NCI-H226 (cell line): ENCODE results near the gene RCOR1.
"Not testable (repeated sequence)": the region's sequence is repeated elsewhere in the genome, so short reads cannot be mapped to it uniquely, and the experiment has no call there.

Source experiments
- DNase-seq: peaks from one replicate; pipeline ENCODE4 v3.0.0-alpha.2; 2015

RCOR1 gene

GRCh38 chr14:102571478-102572042, 20.9 kb upstream of the RCOR1 start:
- DNase-seq = no peak

GRCh38 chr14:102573161-102573560, 19.3 kb upstream of the RCOR1 start:
- DNase-seq = not testable (repeated sequence)

DNA sequence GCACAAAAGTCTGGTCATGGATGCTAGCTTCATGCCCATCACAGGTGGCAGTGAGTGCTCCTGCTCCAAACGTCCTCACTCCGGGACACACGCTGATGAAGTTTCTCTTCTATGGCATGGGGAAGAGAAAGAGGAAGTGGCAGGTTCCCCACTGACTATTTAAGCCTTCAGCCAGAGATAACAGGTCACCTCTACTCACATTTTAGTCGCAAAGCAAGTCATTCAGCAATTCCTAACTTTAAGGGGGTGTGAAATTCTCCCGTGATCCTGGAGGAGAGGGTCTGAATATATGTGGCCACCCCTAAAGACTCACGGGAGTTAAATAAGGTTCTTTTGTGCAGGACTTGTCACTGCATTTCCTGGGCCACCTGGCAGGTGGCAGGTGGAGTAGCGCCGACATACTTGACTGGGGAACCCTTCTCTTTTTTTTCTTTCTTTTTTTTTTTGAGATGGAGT, 18.8 kb upstream of the RCOR1 start:
- no peak for DNase-seq

- DNase-seq = no peak
Measured at GRCh38 chr14:102574281-102575159, 17.9 kb upstream of the RCOR1 start.

GRCh38 chr14:102575160-102575845, 17.1 kb upstream of the RCOR1 start:
- DNase-seq = no peak

GRCh38 chr14:102575846-102576428, 16.5 kb upstream of the RCOR1 start:
- DNase-seq = not testable (repeated sequence)

DNA sequence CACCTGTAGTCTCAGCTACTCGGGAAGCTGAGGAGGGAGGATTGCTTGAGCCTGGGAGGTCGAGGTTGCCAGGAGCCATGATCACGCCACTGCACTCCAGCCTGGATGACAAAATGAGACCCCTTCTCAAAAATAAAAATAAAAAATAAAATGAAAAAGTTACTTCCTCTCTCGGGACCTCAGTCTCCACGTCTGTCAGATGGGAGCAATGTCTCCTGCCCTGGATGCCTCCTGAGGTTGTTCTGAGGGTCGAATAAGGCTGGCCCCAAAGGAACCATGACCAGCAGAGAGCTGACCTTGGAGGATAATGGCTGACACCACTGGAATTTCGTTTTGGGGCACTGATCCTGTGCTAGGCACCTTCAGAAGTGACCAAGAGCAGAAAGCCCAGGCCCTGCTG, 13.6 kb upstream of the RCOR1 start:
- no peak for DNase-seq

GRCh38 chr14:102579696-102580549, 12.5 kb upstream of the RCOR1 start:
- no peak for DNase-seq

- no peak for DNase-seq
Measured at GRCh38 chr14:102580550-102581110, 11.8 kb upstream of the RCOR1 start.

GRCh38 chr14:102581193-102581592, 11.3 kb upstream of the RCOR1 start:
- no peak for DNase-seq

- DNase-seq = no peak
Measured at GRCh38 chr14:102583726-102584125, 8.7 kb upstream of the RCOR1 start.

DNA sequence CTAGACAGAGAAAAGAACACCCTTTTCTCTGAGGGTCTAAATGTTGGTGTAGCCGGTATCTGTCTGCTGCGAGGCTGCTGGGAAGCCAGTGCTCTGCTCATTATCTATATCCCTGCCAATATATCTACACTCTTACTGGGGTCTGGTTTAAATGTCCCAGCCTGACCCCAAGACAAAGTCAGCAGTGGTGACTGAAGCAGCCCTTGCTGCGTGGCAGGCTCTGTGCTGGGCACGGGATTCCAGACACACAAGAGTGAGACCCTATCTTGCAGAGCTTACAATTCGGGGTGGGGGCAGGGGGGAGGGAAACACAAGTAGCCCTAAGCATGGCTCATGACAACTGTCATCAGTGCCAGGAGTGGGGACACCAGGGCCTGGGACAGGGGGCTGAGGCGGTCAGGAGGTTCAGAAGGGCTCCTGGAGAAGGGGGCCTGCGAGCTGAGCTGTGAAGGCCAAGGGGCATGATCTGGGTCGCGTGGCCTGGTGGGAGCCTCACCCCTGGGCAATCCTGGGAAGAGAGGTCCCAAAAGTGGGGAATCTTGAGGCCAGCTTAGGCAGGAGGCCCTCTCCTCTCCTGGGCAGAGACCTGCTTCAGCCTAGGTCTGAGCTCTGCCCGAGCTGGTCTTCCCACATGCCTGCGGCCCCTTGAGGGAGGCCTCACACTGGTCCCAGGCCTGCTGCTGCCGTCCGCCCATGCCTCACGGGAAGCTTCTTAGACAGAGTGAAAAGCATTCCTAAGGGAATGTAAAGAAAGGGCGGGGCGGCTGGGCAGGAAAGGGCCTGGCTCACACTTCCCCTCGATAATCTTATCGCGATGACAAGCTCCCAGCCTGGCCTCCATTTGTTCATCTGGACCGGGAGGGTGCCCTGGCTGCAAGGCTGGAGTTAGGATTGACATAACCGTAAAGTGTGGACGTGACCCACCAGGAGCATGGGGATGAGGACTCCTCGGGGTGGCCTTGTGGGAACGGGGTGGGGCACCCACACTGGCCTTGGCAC, 7.3 kb upstream of the RCOR1 start:
- peak; percentile 79 for DNase-seq

DNA sequence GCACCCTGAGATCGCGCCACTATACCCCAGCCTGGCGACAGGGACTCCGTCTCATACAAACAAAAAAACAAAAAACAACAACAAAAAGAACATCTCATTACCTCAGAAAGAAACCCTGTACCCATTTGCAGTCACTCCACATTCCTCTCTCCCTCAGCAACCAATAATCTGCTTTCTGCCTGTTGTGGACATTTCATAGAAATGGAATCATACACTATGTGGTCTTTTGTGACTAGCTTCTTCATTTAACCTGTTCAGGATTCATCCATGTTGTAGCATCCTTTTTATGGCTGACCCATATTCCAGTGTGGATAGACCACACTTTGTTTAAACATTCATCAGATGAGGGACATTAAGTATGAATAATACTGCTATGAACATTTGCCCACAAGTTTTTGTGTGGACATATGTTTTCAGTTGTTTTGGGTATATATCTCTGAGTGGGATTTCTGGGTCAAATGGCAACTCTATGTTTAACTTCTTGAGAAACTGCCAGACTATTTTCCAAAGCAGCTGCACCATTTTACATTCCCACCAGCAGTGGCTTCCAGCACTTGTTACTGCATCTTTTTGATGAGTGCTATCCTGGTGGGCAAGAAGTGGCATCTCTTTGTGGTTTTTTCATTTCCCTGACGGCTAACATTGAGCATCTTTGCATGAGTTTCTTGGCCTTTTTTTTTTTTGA, 5.9 kb upstream of the RCOR1 start:
- DNase-seq = no peak

GRCh38 chr14:102588821-102589220, 3.6 kb upstream of the RCOR1 start:
- peak; percentile 55 for DNase-seq

DNA sequence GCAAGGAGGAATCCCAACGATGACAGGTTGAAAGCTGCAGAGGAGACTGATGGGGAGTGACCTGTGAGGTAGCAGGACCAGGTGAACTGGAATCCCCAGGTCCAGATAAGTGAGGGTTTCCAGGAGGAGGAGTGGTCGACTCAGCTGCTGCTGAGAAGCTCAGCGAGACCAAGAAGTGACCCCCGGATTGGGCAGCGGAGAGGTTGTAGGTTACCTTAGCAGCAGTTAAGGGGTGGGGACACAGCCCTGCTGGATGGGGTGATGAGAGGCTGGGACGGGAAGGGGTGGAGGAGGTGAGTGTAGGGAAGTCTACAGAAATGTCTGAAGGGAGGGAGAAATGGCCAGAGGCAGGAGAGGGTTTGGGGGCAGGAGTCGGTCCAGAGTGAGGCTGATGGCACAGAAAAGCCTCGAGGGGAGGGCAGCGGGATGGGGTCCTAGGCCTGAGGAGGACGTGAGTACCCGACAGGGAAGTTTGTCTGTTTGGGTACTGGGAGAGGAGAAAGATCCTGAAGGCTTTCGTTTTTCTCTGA, 2.6 kb upstream of the RCOR1 start:
- no peak for DNase-seq

DNA sequence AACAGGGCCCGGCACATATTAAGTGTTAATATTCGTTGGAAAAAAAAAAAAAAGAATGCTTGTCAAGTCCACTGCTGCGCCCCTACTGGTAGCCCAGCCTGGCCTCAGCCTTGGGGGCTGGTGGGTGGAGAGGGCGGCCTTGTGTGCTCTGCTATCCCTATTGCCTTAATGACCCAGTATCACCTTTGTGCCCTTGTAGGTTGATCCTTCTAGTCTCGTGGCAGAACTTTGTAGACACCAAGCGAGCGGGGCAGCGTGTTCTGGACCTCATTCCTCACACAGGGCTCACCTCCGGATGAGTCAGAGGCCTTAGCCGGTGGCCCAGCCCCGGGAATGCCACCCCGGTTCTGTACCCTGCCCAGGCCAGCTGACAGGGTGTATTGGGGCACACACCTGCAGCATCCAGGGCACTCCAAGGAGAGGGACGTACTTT, 1.8 kb upstream of the RCOR1 start:
- DNase-seq = peak; percentile 41

- peak; percentile 26 for DNase-seq
Measured at GRCh38 chr14:102591372-102591943, 991 bp upstream of the RCOR1 start.

DNA sequence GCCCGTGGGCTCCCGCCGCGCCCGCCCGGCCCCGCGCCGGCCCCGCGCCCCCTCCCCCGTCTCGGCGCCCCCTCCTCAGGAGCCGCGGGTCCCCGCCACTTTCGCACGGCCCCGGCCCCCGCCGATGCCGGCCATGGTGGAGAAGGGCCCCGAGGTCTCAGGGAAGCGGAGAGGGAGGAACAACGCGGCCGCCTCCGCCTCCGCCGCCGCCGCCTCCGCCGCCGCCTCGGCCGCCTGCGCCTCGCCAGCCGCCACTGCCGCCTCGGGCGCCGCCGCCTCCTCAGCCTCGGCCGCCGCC, 263 bp downstream of the RCOR1 start:
- no peak for DNase-seq

GRCh38 chr14:102593061-102593824, 794 bp downstream of the RCOR1 start:
- DNase-seq = peak; percentile 13
